ENCODE data around the gene AUTS2. TPM values are rescaled to one million over a fixed set of nuclear protein-coding genes. Genes with fewer than 3 reads are reported as not detected.

AUTS2 gene
- polyA plus RNA-seq, 3 donors: 0.08 to 0.35 TPM; not detected in 1

DNA sequence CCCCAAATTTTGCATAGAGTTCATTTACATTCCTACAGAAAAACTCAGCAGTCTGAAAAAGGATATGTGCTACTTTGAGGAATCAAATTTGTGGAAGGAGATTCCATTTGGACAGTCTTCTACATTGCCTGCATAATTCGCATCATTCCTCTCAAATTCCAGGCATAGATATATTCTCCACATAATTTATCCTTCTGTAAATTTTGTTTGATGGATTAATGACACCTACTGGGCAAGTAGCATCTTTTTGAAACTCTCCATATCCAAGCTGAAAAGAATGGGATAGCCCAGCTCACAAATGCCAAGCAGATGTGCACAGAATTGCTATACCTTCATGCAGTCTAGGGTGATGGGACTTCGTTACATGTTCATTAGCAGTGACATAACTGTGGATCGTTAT lies 515.3 kb downstream of the AUTS2 start:
- Histone ChIP-seq H3K4me2 (replicated peaks; ENCODE audit: extremely low read depth, low read length, poor library complexity, severe bottlenecking) (no peak overlapping the region), H3K9ac (ENCODE audit: insufficient read depth, low read length, poor library complexity, severe bottlenecking) (no peak overlapping the region), H3K27me3 (ENCODE audit: control insufficient read depth in 2 of 2, insufficient read depth in 2 of 2, low read length in 2 of 2) (no peaks in the 10 kb centered on the region), H3K9me3 (replicated peaks in 1 of 2; ENCODE audit: control insufficient read depth in 1 of 2, insufficient read depth in 1 of 2, low read length in 2 of 2) (no peaks in the 10 kb centered on the region), H3K79me2 (ENCODE audit: insufficient read depth, low read length) (no peaks in the 10 kb centered on the region), H4K20me1 (ENCODE audit: insufficient read depth, low read length) (no peaks in the 10 kb centered on the region), H3K4me3 (replicated peaks in 1 of 3; ENCODE audit: low read depth in 2 of 3, low read length in 3 of 3) (no peak overlapping the region), H2AFZ (ENCODE audit: insufficient read depth, low read depth, low read length, poor library complexity, severe bottlenecking) (no peak overlapping the region), H3K27ac (ENCODE audit: low read depth in 1 of 2, low read length in 2 of 2) (no peak overlapping the region), H3K4me1 (ENCODE audit: control insufficient read depth in 1 of 2, insufficient read depth in 2 of 2, low read length in 2 of 2) (no peaks in the 10 kb centered on the region), H3K36me3 (replicated peaks in 1 of 2; ENCODE audit: control insufficient read depth in 1 of 2, insufficient read depth in 2 of 2, low read length in 2 of 2) (no peaks in the 10 kb centered on the region)
- Mint-ChIP-seq H3K27me3 (ENCODE audit: low read depth in 3 of 3) (peaks cover 0 to 2% (median 0%) of the 10 kb centered on the region in 3 donors), H3K9me3 (peaks cover 0 to 3% (median 0%) of the 10 kb centered on the region in 7 donors), H3K36me3 (no peaks in the 10 kb centered on the region), H3K27ac (no peak overlapping the region), H3K4me3 (no peak overlapping the region), H3K4me1 (no peaks in the 10 kb centered on the region)
- TF ChIP-seq, protein P1, sequence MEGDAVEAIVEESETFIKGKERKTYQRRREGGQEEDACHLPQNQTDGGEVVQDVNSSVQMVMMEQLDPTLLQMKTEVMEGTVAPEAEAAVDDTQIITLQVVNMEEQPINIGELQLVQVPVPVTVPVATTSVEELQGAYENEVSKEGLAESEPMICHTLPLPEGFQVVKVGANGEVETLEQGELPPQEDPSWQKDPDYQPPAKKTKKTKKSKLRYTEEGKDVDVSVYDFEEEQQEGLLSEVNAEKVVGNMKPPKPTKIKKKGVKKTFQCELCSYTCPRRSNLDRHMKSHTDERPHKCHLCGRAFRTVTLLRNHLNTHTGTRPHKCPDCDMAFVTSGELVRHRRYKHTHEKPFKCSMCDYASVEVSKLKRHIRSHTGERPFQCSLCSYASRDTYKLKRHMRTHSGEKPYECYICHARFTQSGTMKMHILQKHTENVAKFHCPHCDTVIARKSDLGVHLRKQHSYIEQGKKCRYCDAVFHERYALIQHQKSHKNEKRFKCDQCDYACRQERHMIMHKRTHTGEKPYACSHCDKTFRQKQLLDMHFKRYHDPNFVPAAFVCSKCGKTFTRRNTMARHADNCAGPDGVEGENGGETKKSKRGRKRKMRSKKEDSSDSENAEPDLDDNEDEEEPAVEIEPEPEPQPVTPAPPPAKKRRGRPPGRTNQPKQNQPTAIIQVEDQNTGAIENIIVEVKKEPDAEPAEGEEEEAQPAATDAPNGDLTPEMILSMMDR (IDR thresholded peaks at IDR 0.05): no peak
- intact Hi-C loops (cut with micrococcal nuclease): no loop called here
- no peak for DNase-seq
- WGBS (ENCODE audit: insufficient coverage): no CpG with 5 or more reads among the region's 3 CpGs

DNA sequence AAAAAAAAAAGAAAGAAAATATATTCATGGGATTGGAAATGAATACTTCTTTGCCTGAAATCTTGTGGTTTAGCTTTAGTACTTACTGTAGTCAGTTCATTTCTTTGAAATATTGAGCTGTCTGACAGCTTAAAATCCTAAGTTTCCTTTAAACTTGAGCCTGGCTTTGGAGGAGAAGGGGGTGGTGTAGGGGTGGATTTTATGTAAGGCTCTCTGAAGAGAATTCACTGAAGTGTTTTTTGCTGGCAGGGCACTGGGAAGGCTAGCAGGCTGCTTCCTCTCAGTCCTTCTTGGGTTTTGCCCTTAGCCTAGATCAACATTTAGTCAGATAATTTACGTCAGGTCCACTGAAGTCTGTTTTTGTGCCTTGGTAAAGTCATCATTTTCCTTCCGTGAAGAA lies 516.5 kb downstream of the AUTS2 start:
- H4K20me1 ChIP-seq (ENCODE audit: insufficient read depth, low read length): no peaks in the 10 kb centered on the region
- intact Hi-C loops (cut with micrococcal nuclease): no loop called here
- TF ChIP-seq, protein P1 (IDR thresholded peaks at IDR 0.05): no peak
- Mint-ChIP-seq H3K27me3 (ENCODE audit: low read depth in 3 of 3) (peaks cover 0 to 2% (median 0%) of the 10 kb centered on the region in 3 donors), H3K4me1 (no peaks in the 10 kb centered on the region), H3K9me3 (peaks cover 0 to 10% (median 6%) of the 10 kb centered on the region in 7 donors), H3K4me3 (no peak overlapping the region), H3K36me3 (peaks cover 2 to 6% of the 10 kb centered on the region in 2 donors), H3K27ac (no peak overlapping the region)
- no peak overlapping the region for H3K4me3 ChIP-seq (replicated peaks in 1 of 3; ENCODE audit: low read depth in 2 of 3, low read length in 3 of 3)
- no peak overlapping the region for H3K9ac ChIP-seq (ENCODE audit: insufficient read depth, low read length, poor library complexity, severe bottlenecking)
- DNase-seq: no peak
- no peak overlapping the region for H2AFZ ChIP-seq (ENCODE audit: insufficient read depth, low read depth, low read length, poor library complexity, severe bottlenecking)
- WGBS (ENCODE audit: insufficient coverage): 100% methylated on average over 2 of the region's 2 CpGs
- no peaks in the 10 kb centered on the region for H3K79me2 ChIP-seq (ENCODE audit: insufficient read depth, low read length)
- H3K9me3 ChIP-seq (replicated peaks in 1 of 2; ENCODE audit: control insufficient read depth in 1 of 2, insufficient read depth in 1 of 2, low read length in 2 of 2): peaks cover 0 to 4% of the 10 kb centered on the region in 2 donors
- H3K27me3 ChIP-seq (ENCODE audit: control insufficient read depth in 2 of 2, insufficient read depth in 2 of 2, low read length in 2 of 2): no peaks in the 10 kb centered on the region
- no peaks in the 10 kb centered on the region for H3K36me3 ChIP-seq (replicated peaks in 1 of 2; ENCODE audit: control insufficient read depth in 1 of 2, insufficient read depth in 2 of 2, low read length in 2 of 2)
- H3K4me1 ChIP-seq (ENCODE audit: control insufficient read depth in 1 of 2, insufficient read depth in 2 of 2, low read length in 2 of 2): no peaks in the 10 kb centered on the region
- no peak overlapping the region for H3K27ac ChIP-seq (ENCODE audit: low read depth in 1 of 2, low read length in 2 of 2)
- H3K4me2 ChIP-seq (replicated peaks; ENCODE audit: extremely low read depth, low read length, poor library complexity, severe bottlenecking): no peak overlapping the region

All from CD14-positive monocyte (primary cell).